OCI-LY1 (cell line): ENCODE results near the gene SYMPK.
"Not testable (repeated sequence)": the region's sequence is repeated elsewhere in the genome, so short reads cannot be mapped to it uniquely, and the experiment has no call there.

Experiments used
- H2AFZ ChIP-seq: fragments of 200-600 bp; sonication (generic), shearing (Covaris generic); 2 replicates; pipeline ENCODE4 v1.6.0; 2014; ENCODE audit warnings: antibody characterized with exemption, mild to moderate bottlenecking, low read length
- H3F3A ChIP-seq: fragments of 200-600 bp; sonication (generic), shearing (Covaris generic); 2 replicates; pipeline ENCODE4 v1.6.0; 2014; ENCODE audit warnings: mild to moderate bottlenecking, antibody characterized with exemption, low read length, moderate library complexity; ENCODE audit not compliant: insufficient read depth
- H3K27ac ChIP-seq: fragments of 200-600 bp; sonication (generic); 2 replicates; pipeline ENCODE4 v1.5.1; 2014; ENCODE audit warnings: low read length, mixed run types, mild to moderate bottlenecking, low read depth; ENCODE audit not compliant: poor library complexity, severe bottlenecking
- H3K27me3 ChIP-seq: fragments of 200-600 bp; sonication (generic); 2 replicates; pipeline ENCODE4 v1.6.0; 2014; ENCODE audit warnings: antibody characterized with exemption, mild to moderate bottlenecking, low read length, moderate library complexity; ENCODE audit not compliant: insufficient read depth
- H3K36me3 ChIP-seq: fragments of 200-600 bp; sonication (generic); 2 replicates; pipeline ENCODE4 v1.6.1; 2014; ENCODE audit warnings: mild to moderate bottlenecking, antibody characterized with exemption, low read length, moderate library complexity, mixed read lengths; ENCODE audit not compliant: insufficient read depth
- H3K4me1 ChIP-seq: fragments of 200-600 bp; sonication (generic); 2 replicates; pipeline ENCODE4 v1.5.1; 2014; ENCODE audit warnings: mild to moderate bottlenecking, low read length, moderate library complexity; ENCODE audit not compliant: insufficient read depth, severe bottlenecking
- H3K4me2 ChIP-seq: fragments of 200-600 bp; sonication (generic), shearing (Covaris generic); 2 replicates; pipeline ENCODE4 v1.6.1; 2014; ENCODE audit warnings: low read length
- H3K4me3 ChIP-seq: fragments of 200-600 bp; sonication (generic); 2 replicates; pipeline ENCODE4 v1.5.1; 2014; ENCODE audit warnings: low read length, low read depth, mild to moderate bottlenecking, mixed read lengths; ENCODE audit not compliant: poor library complexity, severe bottlenecking
- H3K79me2 ChIP-seq: fragments of 200-600 bp; shearing (Covaris generic); 2 replicates; pipeline ENCODE4 v1.6.1; 2016; ENCODE audit warnings: mixed run types, low read length, mixed read lengths; ENCODE audit not compliant: insufficient read depth
- H3K9ac ChIP-seq: fragments of 200-600 bp; sonication (generic), shearing (Covaris generic); 2 replicates; pipeline ENCODE4 v1.6.1; 2014; ENCODE audit warnings: mild to moderate bottlenecking, low read length, mixed read lengths
- H3K9me2 ChIP-seq: fragments of 200-600 bp; sonication (generic), shearing (Covaris generic); 2 replicates; pipeline ENCODE4 v1.6.1; 2014; ENCODE audit warnings: low read depth, mild to moderate bottlenecking, low read length, mixed read lengths
- H3K9me3 ChIP-seq: fragments of 200-600 bp; shearing (Covaris generic); 2 replicates; pipeline ENCODE4 v1.6.1; 2014; ENCODE audit warnings: low read length, mixed read lengths
- H4K20me1 ChIP-seq: fragments of 200-600 bp; sonication (generic), shearing (Covaris generic); 2 replicates; pipeline ENCODE4 v1.6.0; 2016; ENCODE audit warnings: mild to moderate bottlenecking, low read length; ENCODE audit not compliant: insufficient read depth
- EZH2 ChIP-seq: fragments of 200-600 bp; sonication (generic), shearing (Covaris generic); IDR thresholded peaks from 2 replicates; pipeline ENCODE4 v1.8.0; 2017; ENCODE audit warnings: borderline replicate concordance, mixed run types, mild to moderate bottlenecking, antibody characterized with exemption, low read length, moderate library complexity, mixed read lengths
- TF ChIP-seq, protein P1 (sequence below): fragments of 200-600 bp; sonication (generic), shearing (Covaris generic); IDR thresholded peaks from 2 replicates; pipeline ENCODE4 v1.5.1; 2017; ENCODE audit warnings: mild to moderate bottlenecking, antibody characterized with exemption, low read length, moderate library complexity, mixed read lengths

The SYMPK gene

DNA sequence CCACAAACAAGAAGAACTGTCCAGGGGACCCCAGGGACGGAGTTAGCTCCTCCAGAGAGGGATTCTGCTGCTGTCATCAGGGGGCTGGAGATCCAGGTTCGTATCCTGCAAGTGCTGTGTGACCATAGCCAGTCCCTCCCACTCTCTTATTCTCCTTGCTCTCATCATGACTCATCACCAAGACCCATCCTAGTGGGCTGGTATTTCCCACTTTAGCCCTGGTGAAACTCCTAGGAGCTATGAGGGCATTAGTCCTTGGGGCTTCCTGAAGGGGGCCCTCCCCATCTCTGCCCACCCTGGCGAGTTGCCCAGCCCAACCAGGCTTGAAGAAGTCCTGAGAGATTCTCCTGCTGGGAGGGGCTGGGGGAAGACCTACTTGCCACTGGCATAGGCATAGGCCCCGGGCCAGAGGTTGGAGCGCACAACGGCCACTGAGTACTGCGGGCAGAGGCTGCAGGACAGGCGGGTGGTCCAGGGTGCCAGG, 62.8 kb downstream of the SYMPK start:
- no peaks in the 10 kb centered on the region for H4K20me1 ChIP-seq
- H3K4me3 ChIP-seq, result no peak overlapping the region
- no peaks in the 10 kb centered on the region for H3K9me3 ChIP-seq
- no peaks in the 10 kb centered on the region for H3K9me2 ChIP-seq
- no peaks in the 10 kb centered on the region for H3F3A ChIP-seq
- H3K4me2 ChIP-seq, result no peak overlapping the region
- no peak overlapping the region for H3K9ac ChIP-seq
- H3K27me3 ChIP-seq, result no peaks in the 10 kb centered on the region
- no peaks in the 10 kb centered on the region for H3K79me2 ChIP-seq
- peaks cover 24% of the 10 kb centered on the region for H3K4me1 ChIP-seq
- no peaks in the 10 kb centered on the region for H3K36me3 ChIP-seq
- H2AFZ ChIP-seq, result no peak overlapping the region
- H3K27ac ChIP-seq, result no peak overlapping the region
- TF ChIP-seq, protein P1, sequence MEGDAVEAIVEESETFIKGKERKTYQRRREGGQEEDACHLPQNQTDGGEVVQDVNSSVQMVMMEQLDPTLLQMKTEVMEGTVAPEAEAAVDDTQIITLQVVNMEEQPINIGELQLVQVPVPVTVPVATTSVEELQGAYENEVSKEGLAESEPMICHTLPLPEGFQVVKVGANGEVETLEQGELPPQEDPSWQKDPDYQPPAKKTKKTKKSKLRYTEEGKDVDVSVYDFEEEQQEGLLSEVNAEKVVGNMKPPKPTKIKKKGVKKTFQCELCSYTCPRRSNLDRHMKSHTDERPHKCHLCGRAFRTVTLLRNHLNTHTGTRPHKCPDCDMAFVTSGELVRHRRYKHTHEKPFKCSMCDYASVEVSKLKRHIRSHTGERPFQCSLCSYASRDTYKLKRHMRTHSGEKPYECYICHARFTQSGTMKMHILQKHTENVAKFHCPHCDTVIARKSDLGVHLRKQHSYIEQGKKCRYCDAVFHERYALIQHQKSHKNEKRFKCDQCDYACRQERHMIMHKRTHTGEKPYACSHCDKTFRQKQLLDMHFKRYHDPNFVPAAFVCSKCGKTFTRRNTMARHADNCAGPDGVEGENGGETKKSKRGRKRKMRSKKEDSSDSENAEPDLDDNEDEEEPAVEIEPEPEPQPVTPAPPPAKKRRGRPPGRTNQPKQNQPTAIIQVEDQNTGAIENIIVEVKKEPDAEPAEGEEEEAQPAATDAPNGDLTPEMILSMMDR, result no peak
- no peak for TF ChIP-seq EZH2

- H3K9me3 ChIP-seq, H3K4me3 ChIP-seq, H3K9me2 ChIP-seq, H3K27me3 ChIP-seq, H3K4me2 ChIP-seq, H3K79me2 ChIP-seq, H3K36me3 ChIP-seq, H3F3A ChIP-seq, H4K20me1 ChIP-seq, H3K9ac ChIP-seq, H2AFZ ChIP-seq, H3K27ac ChIP-seq: not testable (repeated sequence)
- peaks cover 24% of the 10 kb centered on the region for H3K4me1 ChIP-seq
These were observed 63.4 kb downstream of the SYMPK start for GRCh38 chr19:45799541-45799940.

DNA sequence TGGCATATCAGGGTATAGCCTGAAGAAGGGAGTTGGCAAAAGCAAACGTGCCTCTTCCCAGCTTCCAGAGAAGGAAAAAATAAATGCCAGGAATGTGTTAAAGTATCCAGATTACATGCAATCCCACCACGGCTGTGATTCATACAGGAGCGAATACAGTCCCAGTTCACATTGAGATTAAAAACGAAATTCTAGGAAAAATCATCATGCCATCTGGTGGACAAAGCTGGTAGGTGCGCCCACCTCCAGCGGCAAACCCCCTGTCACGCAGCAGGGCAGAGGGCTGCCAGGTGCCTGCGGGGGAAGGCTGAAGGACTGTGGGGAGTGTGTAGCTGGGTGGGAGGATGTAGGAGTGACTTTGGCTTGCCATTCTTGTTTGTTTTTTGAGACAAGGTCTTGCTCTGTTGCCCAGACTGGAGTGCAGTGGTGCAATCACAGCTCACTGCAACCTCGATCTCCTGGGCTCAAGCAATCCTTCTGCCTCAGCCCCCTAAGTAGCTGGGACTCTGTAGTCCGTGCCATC, 63.9 kb downstream of the SYMPK start:
- H2AFZ ChIP-seq, result no peak overlapping the region
- H3K9ac ChIP-seq, result no peak overlapping the region
- no peak overlapping the region for H3K27ac ChIP-seq
- H3K36me3 ChIP-seq, result no peaks in the 10 kb centered on the region
- no peaks in the 10 kb centered on the region for H3K9me3 ChIP-seq
- TF ChIP-seq, protein P1, result peak; percentile 85
- TF ChIP-seq EZH2, result no peak
- peaks cover 24% of the 10 kb centered on the region for H3K4me1 ChIP-seq
- no peak overlapping the region for H3K4me3 ChIP-seq
- H3K27me3 ChIP-seq, result no peaks in the 10 kb centered on the region
- H4K20me1 ChIP-seq, result no peaks in the 10 kb centered on the region
- H3K4me2 ChIP-seq, result no peak overlapping the region
- H3K9me2 ChIP-seq, result no peaks in the 10 kb centered on the region
- no peaks in the 10 kb centered on the region for H3F3A ChIP-seq
- H3K79me2 ChIP-seq, result no peaks in the 10 kb centered on the region

GRCh38 chr19:45794627-45795026, 68.3 kb downstream of the SYMPK start:
- no peak overlapping the region for H3K27ac ChIP-seq

More at GRCh38 chr19:45794627-45795026, 68.3 kb downstream of the SYMPK start:
- no peaks in the 10 kb centered on the region for H3K27me3 ChIP-seq
- no peak overlapping the region for H2AFZ ChIP-seq
- H3K4me1 ChIP-seq, result peaks cover 26% of the 10 kb centered on the region
- 0 out of 2 replicates have a peak, but pooled peaks cover 4% of the 10 kb centered on the region for H3K79me2 ChIP-seq
- H3K4me3 ChIP-seq, result no peak overlapping the region
- TF ChIP-seq, protein P1, result no peak
- TF ChIP-seq EZH2, result no peak
- no peaks in the 10 kb centered on the region for H3K9me2 ChIP-seq
- peaks cover 8% of the 10 kb centered on the region; the same call in 1 of the 2 replicates for H3K36me3 ChIP-seq
- H4K20me1 ChIP-seq, result no peaks in the 10 kb centered on the region
- H3K9me3 ChIP-seq, result no peaks in the 10 kb centered on the region
- H3K4me2 ChIP-seq, result no peak overlapping the region
- H3F3A ChIP-seq, result no peaks in the 10 kb centered on the region
- H3K9ac ChIP-seq, result no peak overlapping the region
